HG03565 (cell line): ENCODE data around the gene SEC24A.
"Not testable (repeated sequence)": the region's sequence is repeated elsewhere in the genome, so short reads cannot be mapped to it uniquely, and the experiment has no call there.

Source experiments
- ATAC-seq: cut with Tn5 transposase; IDR thresholded peaks from one replicate; pipeline ENCODE4 v1.9.1; 2021; ENCODE audit warnings: mild to moderate bottlenecking, moderate library complexity; ENCODE audit not compliant: unreplicated experiment

SEC24A gene

GRCh38 chr5:134648425-134649162 lies at the start of gene SEC24A:
Gene SEC24A, plus strand, starts transcription at chr5:134648785. Its CDS starts 292 bp downstream, at chr5:134649077.
- ATAC-seq = peak; percentile 77

- not testable (repeated sequence) for ATAC-seq
These were observed 48.8 kb upstream of the SEC24A start for GRCh38 chr5:134599820-134600219.

- no peak for ATAC-seq
These were observed 48.0 kb upstream of the SEC24A start for GRCh38 chr5:134600600-134600999.

- no peak for ATAC-seq
These were observed 45.5 kb upstream of the SEC24A start for GRCh38 chr5:134603059-134603458.

- ATAC-seq = peak; percentile 39
These were observed 43.7 kb upstream of the SEC24A start for GRCh38 chr5:134604908-134605307.

- ATAC-seq = no peak
These were observed 41.9 kb upstream of the SEC24A start for GRCh38 chr5:134606726-134607125.

GRCh38 chr5:134608555-134608954 lies 40.0 kb upstream of the SEC24A start:
- no peak for ATAC-seq

GRCh38 chr5:134609232-134609851 lies 39.2 kb upstream of the SEC24A start:
- peak; percentile 36 for ATAC-seq

GRCh38 chr5:134610725-134611124 lies 37.9 kb upstream of the SEC24A start:
- no peak for ATAC-seq

- no peak for ATAC-seq
These were observed 37.1 kb upstream of the SEC24A start for GRCh38 chr5:134611515-134611914.

GRCh38 chr5:134614450-134615085 lies 34.0 kb upstream of the SEC24A start:
- no peak for ATAC-seq

- no peak for ATAC-seq
These were observed 28.0 kb upstream of the SEC24A start for GRCh38 chr5:134620634-134621033.

GRCh38 chr5:134625559-134625958 lies 23.0 kb upstream of the SEC24A start:
- no peak for ATAC-seq

GRCh38 chr5:134626369-134627014 lies 22.1 kb upstream of the SEC24A start:
- no peak for ATAC-seq

- ATAC-seq = no peak
These were observed 14.4 kb upstream of the SEC24A start for GRCh38 chr5:134634227-134634626.

- ATAC-seq = not testable (repeated sequence)
These were observed 13.2 kb upstream of the SEC24A start for GRCh38 chr5:134635366-134635765.

- no peak for ATAC-seq
These were observed 11.4 kb upstream of the SEC24A start for GRCh38 chr5:134637116-134637721.

- no peak for ATAC-seq
These were observed 9.8 kb upstream of the SEC24A start for GRCh38 chr5:134638760-134639201.

- peak; percentile 39 for ATAC-seq
These were observed 5.6 kb upstream of the SEC24A start for GRCh38 chr5:134642931-134643530.

- peak; percentile 26 for ATAC-seq
These were observed 698 bp upstream of the SEC24A start for GRCh38 chr5:134647750-134648424.
